LHCN-M2 (cell line): ENCODE data around the gene SYNE2. TPM values are rescaled to one million over a fixed set of nuclear protein-coding genes. Genes with fewer than 3 reads are reported as not detected.
A peak's percentile ranks its signal among the peaks of the same experiment; 100 is the strongest.

Experiments
- DNase-seq: peaks from one replicate; pipeline ENCODE4 v3.0.0-alpha.2; 2012; ENCODE audit warnings: low read depth
- total RNA-seq: library from RNA; depleted of rRNA; stranded (reverse); fragments of >200 nt; gene quantifications from 2 replicates; pipeline ENCODE4 v1.2.3, GENCODE V29; 2014

The SYNE2 gene
- total RNA-seq, 1 experiment from 2014 or later, result 14.8 TPM

DNA sequence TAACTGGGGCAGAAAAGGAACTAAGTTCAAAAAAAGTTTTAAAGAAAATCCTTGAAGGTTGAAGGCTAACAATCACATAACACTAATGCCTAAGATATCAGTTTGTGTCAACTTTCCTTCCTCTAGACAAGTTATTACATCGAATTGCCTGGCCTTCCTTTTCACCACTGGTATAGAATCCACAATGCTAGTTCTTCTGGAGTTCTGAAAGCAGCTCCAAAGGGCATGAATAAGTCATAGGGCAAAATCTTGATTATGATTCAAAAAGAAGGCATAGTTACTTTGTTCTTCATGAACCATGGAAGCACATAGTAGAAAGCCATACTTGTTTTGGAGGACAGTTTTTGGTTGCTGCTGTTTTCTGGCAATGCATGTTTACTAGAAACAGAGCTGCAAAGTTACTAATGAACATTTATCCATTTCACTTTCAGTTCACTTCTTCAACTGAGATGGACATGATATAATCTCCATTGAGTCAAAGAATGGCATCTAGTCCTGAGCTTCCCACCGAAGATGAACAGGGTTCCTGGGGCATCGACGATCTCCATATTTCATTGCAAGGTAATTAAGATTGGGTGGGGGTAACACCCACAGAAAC, 56.0 kb downstream of the SYNE2 start:
- no peak for DNase-seq

GRCh38 chr14:63909984-63910383, 57.2 kb downstream of the SYNE2 start:
- no peak for DNase-seq

DNA sequence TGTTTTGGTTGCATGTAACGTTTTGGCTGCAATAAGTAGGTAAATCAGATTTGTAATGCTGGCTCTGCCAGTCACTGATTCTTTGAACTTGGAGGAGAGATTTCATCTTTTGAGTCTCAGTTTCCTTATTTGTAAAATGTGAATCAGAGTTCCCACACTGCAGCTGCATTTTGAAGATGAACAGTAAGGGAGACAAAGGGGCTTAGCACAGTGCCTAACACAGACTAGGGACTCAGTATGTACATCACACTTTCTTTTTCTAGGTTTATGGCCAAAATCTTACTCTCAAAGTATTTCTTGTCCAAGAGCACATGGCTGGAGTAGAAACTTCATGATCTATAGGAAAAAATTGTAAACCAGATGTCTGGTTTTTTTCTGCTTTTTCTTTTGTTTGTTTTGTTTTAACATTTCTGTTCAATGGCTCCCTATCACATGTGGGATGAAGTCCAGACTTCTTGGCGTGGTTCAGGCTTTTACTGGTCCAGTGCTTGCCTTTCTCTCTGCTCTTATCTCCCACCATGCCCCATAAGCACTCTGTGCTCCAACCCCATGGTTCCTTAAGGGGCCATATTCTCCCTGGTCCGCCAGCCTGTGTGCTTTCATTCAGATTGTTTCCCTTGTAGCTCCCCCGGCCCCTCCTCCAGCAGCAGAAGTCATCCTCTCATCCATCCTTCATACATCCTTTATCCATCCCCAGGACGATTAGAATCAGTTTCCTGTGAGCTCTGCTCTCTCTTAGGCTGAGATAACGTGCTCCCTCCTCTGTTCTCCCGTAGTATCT, 58.0 kb downstream of the SYNE2 start:
- DNase-seq, result no peak

DNA sequence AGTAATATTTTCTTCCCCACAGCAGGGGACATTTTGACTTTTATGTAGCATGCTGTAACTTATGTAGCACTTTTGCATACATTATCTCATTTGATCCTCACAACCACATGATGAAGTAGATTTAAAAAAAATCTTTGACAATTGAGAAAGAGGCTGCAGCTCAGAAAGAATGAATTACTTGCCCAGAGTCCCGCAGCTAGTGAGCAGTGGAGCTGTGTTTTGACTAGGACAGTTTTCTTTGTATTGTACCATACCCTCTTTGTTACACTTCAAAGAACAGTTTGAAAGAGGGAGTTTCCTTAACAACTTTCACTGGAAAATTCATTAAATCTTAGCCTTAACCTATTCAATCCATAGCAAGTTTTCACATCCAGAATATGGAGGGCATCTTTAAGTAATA, 58.6 kb downstream of the SYNE2 start:
- DNase-seq, result no peak

GRCh38 chr14:63912286-63912685, 59.5 kb downstream of the SYNE2 start:
- no peak for DNase-seq

- DNase-seq, result no peak
Observed at GRCh38 chr14:63918411-63918810, 65.6 kb downstream of the SYNE2 start.

DNA sequence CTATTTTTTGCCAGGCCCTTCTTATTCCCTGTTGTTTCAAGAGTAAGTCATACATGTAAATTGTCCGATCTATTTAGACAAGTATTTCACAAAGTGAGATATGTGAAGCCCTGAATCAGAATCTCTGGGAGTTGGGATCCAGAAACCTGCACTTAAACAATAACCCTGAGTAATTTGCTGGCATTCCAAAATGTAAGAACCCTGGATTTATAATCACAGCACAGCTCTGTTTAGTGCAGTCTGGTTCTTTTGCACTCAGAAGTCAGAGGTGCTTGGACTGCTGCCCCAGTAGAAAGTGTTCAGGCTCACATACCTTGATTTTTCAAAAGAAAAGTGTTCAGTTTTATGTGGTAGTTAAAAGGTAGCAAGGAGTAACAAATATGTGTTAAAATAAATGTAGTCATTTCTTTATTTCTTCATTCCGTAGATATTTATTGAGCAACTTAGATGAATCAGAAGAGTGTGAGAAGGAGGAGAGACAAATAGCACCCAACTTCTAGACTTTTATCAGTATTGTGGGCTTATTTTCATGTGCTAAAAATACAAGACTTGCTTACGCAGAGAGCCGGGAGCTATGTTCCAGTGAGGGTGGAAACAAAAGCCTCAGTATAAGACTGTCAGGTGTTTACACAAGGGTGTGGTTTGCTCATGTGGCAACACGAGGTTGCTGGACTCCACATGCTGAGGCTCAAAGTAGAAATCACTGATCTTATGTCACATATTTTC, 70.1 kb downstream of the SYNE2 start:
- no peak for DNase-seq

GRCh38 chr14:63923422-63923752, 70.6 kb downstream of the SYNE2 start:
- DNase-seq, result no peak

DNA sequence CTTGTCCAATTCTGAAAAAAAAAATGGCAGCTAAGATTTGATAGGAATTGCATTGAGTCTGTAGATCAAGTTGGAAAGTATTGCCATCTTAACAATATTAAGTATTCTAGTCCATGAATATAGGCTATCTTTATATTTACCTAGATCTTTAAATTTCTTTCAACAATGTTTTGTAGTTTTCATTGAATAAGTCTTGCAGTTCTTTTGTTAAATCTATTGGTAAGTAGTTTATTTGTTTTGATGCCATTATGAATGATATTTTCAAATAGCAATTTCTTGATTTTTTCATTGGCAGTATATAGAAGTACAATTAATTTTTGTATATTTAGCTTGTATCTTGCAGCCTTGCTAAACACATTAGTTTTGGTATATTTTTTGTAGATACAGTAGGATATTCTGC, 71.6 kb downstream of the SYNE2 start:
- no peak for DNase-seq

- no peak for DNase-seq
Observed at GRCh38 chr14:63926641-63927040, 73.8 kb downstream of the SYNE2 start.

- DNase-seq, result no peak
Observed at GRCh38 chr14:63928744-63929174, 76.0 kb downstream of the SYNE2 start.

GRCh38 chr14:63933110-63933509, 80.3 kb downstream of the SYNE2 start:
- no peak for DNase-seq

DNA sequence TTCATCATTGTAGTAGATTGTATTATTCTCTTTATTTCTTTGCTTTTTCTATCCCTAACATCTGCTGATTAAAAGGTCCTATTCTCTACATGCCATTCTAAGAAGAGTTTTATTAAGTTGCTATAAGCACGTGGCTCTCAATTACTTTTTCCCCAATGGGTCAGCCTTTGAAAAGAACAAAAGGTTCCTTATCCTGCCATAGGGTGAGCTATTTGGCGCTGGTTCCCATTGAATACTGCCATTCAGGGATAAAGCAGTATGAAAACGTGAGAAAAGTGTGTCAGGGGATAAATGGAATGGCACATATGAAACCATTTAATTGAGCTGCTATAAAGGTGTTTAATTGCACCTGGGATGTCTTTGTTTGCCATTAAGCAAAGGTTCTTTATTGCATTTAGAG, 80.9 kb downstream of the SYNE2 start:
- no peak for DNase-seq

- peak; percentile 22 for DNase-seq
Observed at GRCh38 chr14:63938198-63939005, 85.6 kb downstream of the SYNE2 start.

- DNase-seq, result no peak
Observed at GRCh38 chr14:63939006-63939270, 86.1 kb downstream of the SYNE2 start.

DNA sequence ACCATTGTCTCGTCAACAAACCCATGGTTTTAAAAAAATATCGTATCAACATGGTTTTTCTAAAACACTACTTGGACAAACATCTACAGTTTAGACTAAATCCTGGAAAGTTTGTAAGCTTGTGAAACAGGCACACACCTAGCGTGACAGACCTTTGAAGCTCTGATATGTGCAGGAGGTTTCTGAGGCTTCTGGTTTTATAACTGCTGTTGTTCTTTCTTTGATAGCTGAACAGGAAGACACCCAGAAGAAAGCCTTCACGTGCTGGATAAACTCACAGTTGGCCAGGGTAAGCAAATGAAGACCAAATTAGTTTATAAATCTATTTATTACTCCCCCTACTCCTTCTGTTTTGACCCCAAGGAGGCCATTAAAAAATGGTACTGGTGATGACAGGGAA, 87.6 kb downstream of the SYNE2 start:
- DNase-seq, result no peak

- no peak for DNase-seq
Observed at GRCh38 chr14:63941023-63941422, 88.2 kb downstream of the SYNE2 start.

DNA sequence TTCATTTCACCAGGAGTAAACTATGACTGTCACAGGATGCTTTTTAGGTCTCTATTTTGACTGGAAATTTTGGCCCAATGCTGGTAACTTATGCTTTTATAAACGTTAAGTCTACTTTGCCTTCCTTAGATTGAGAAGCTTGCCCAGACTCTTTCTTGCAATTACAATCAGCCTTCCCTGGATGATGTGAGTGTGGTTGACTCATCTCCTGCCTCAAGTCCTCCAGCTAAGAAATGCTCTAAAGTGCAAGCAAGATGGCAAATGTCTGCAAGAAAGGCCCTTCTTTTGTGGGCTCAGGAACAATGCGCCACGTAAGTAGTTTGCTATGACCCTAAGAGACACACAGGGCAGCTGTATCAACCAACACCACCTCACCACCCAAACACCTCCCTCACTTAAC, 96.9 kb downstream of the SYNE2 start:
- peak; percentile 3 for DNase-seq

DNA sequence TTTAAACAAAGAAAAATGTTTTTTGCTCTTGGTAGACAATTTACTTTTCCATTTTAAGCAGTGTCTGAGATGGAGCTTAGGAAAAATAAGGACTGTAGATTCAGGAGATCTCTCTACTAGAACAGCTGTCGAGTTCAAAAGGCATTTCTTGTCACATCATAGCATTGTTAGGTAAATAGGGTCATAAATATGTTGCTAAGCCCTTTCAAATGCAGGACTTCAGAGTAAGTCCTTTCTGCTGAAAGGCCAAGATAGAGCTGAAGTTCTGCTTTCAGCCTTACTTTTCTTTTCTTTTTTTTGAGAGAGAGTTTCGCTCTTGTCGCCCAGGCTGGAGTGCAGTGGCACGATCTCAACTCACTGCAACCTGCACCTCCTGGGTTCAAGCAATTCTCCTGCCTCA, 98.2 kb downstream of the SYNE2 start:
- no peak for DNase-seq

DNA sequence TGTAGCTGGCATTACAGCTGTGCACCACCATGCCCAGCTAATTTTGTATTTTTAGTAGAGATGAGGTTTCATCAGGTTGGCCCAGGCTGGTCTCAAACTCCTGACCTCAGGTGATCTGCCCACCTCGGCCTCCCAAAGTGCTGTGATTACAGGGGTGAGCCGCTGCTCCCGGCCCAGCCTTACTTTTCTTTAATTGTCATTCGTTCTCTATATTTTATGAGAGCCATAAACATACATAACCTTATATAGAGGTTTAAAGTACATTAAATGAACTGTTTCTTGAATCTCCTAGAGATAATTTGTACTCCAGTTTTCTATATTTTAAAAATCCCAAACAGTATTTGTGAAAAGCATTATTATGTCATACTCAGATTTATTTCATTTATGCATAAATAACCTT, 98.6 kb downstream of the SYNE2 start:
- DNase-seq, result no peak

GRCh38 chr14:63952053-63952932, 99.5 kb downstream of the SYNE2 start:
- no peak for DNase-seq
